ENCODE measurements around the gene IER5L. TPM values are rescaled to one million over a fixed set of nuclear protein-coding genes. Genes with fewer than 3 reads are reported as not detected.

The IER5L gene
- total and polyA plus RNA-seq, 2 of the 8 experiments (the other 6 are each of a cell fraction or from before 2014, with no cell fraction given): 0.65 to 1.0 TPM

- TF ChIP-seq CHD7 (IDR thresholded peaks at IDR 0.05; ENCODE audit: insufficient replicate concordance, low read length) (no peak), RNF2 (IDR thresholded peaks at IDR 0.05; ENCODE audit: borderline replicate concordance, low read depth, low read length, missing control alignments, poor library complexity, severe bottlenecking) (no peak), MAFK (IDR thresholded peaks at IDR 0.05; ENCODE audit: low read depth, low read length) (no peak), BCL11A (IDR thresholded peaks at IDR 0.05; ENCODE audit: low read depth in 2 of 2, low read length in 2 of 2) (no peak), ASH2L (IDR thresholded peaks at IDR 0.05; ENCODE audit: low read length) (peak; percentile 64), JUN (IDR thresholded peaks at IDR 0.05; ENCODE audit: low read depth, low read length) (no peak), GABPA (IDR thresholded peaks at IDR 0.05; ENCODE audit: borderline replicate concordance, insufficient read depth, low read length) (peak; percentile 25; the same call in 1 of the 2 replicates), NANOG (IDR thresholded peaks at IDR 0.05; ENCODE audit: insufficient read depth, low read depth, low read length, poor library complexity, severe bottlenecking) (no peak), KDM4A (IDR thresholded peaks at IDR 0.05; ENCODE audit: low read depth, low read length, severe bottlenecking) (no peak), SP4 (IDR thresholded peaks at IDR 0.05; ENCODE audit: low read length) (no peak), FOSL1 (IDR thresholded peaks at IDR 0.05; ENCODE audit: insufficient read depth, low read depth, low read length) (no peak), HDAC6 (IDR thresholded peaks at IDR 0.05; ENCODE audit: low read depth, low read length) (no peak)
Measured at GRCh38 chr9:129139993-129140396, 38.1 kb downstream of the IER5L start (continued).
